SK-N-DZ (cell line): ENCODE data around the gene ARHGEF10L.
"Not testable (repeated sequence)": the region's sequence is repeated elsewhere in the genome, so short reads cannot be mapped to it uniquely, and the experiment has no call there.

ENCODE experiments used
- DNase-seq: peaks from one replicate; pipeline ENCODE4 v3.0.0-alpha.2; 2015; ENCODE audit warnings: low spot score

The ARHGEF10L gene

DNA sequence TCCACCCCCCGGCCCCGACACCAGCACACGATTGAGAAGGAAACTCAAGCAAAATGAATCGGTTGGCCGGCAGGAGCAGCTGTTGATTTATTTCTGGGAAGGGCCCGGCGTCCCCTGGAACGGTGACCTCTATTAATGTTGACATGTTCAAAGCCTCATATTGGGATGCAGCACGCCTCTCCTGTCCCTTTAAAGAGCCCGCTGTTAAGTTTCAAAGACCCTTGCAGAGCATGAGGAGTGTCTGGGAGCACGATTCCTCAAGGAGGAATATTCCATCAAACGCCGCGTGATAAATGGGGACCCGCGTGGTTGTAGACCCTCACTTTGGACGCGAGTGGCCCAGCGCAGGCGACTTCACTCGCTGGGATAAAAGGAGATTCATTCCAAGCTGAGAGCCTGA is 194.2 kb downstream of the ARHGEF10L start:
- DNase-seq = no peak

DNA sequence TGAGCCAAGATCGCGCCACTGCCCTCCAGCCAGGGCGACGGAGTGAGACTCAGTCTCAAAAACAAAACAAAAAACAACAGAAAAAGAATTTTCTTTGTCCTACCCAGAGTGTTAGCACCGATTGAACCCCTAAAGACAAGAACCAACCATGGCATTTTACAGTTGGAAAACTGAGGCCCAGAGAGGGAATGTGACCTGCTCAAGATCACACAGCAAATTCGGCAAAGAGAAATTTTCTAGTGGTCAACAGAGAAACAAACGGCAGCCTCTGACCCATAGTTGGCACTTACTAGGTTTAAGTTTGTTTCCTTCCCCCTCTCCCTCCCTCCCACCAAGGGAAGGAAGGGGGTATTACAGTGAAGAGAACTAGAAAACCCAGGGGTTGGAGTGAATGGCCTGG is 195.1 kb downstream of the ARHGEF10L start:
- no peak for DNase-seq

DNA sequence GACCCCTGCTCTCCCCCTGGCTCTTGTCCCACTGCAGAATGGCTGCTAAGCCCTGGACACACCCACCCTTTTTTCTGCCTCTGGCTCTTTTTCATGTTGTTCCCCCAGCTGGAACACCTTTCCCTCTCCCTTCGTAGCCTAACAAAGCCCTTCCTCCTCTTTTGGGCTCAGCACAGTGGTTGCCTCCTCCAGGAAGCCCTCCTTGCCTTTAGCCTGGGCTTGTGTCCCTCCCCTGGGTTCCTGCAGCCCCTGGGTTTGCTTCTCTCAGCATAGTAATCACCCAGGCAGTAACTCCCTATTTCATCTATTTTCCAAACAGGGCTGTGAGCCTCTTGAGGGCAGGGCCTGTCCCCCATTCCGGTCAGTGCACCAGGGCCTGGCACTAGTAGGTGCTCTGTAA is 195.8 kb downstream of the ARHGEF10L start:
- DNase-seq = no peak

DNA sequence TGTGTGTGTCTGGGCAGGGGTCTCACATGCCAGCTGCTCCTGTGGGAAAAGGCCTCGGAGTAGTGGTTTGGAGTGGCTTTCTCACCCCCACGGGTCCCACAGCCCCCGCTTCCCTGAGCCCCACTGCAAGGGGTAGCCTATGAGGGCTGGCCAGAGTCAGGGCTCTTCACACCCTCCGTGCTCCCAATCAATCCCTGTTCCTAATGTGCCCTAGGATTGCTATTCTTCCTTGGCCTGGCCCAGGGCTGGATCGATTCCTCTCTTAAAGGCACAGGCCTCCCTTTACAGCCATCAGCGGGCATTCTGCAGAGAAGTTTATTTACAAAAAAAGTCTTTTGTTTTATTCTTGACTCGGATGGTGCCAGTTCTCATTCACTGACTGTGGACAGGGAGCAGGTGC is 196.3 kb downstream of the ARHGEF10L start:
- DNase-seq = no peak

DNA sequence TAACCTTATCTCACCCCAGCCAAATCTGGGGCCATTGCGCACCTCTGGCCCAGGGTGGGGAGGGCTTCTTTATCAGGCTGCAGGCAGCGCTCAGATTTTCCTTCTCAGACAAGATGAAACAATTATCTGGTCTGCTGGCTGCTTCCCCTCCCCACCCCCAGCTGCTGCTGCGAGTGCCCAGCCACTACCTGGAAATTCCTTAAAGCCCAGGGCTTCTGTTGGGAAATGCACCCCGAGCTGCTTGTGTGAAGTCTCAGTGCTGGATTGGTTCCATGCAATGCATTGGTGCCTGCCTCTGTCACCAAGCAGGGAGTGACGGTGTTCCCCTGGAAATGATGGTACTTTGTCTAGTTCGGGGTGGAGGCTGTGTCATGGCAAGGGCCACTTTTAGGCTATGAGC is 197.1 kb downstream of the ARHGEF10L start:
- no peak for DNase-seq

DNA sequence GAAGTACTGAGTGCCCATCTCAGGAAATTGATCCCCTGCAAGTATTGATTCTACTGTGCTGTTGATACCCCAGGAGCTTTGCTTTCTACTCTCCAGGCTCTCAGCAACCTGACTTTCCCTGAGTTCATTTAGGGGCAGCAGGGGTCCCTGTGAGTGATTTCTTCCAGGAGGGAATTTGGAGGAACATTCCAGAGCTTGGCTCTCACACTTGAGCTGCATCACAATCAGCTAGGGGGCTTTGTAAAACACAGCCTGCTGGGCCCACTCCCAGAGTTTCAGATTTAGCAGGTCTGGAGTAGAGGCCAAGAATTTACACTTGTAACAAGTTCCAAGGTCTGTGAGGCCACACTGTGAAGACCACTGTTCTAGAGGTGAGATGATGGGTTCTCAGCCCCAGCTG is 199.6 kb downstream of the ARHGEF10L start:
- no peak for DNase-seq

DNA sequence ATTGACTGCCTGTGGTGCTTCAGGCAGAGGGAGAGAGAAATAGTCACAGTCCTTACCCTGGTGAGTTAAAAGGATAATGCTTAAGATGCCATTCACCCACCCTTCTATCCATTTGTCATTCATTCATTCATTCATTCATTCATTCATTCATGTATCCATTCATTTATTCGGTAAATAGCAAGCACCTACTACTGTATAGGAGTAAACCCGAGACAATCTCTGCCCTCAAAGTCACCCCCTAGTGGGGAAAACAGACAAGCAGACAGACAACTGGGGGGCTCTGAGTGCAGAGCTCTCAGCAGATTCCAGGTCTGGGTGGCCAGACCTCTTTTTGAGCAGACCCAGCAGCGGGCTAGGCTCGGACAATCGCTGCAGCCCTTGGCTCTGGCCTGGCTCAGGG is 201.6 kb downstream of the ARHGEF10L start:
- no peak for DNase-seq

DNA sequence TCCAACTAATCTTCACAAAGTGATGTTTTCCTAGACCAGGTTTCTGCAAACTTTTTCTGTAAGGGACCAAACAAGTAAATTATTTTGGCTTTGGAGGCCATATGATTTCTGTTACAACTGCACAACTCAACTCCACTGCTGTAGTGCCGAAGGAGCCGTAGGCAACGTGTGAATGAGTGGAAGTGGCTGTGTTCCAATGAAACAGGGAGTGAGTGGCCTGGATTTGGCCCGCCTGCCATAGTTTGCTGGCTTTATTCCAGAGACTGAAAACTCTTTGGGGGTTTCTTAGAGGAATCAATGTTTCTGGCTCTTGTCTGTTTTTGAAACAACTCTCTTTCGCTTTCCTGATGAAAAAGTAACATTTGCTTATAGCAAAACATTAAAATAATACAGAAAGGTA is 203.1 kb downstream of the ARHGEF10L start:
- DNase-seq = no peak

DNA sequence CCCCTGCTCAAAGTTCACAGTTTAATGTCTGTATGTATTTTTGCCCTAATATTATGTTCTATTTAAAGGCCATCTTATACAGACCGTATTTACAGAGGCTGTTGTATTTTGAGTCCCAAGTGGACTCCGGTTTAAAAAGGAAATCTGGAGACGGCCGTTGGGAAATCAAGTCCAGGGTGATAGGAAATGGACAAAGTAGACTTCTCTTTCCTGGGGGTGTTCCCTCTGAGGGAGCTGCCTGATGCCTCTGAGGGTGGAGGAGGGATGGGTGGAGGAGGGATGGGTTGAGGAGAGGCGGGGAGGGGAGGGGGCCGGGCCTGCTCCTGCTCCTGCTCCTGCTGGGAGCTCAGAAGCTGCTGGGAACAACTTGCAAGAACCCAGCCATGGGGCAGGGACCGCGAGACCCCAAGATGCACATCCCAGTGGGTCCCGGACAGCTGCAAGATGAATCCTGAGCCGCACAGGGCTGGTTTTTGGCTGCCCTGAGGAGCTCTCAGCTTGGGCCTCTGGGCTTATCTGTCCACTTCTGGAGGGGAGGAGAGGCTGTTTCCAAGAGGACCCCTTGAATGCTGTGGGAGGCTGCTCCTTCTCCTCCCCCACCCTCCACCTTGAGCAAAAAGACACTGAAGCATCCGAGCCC is 203.6 kb downstream of the ARHGEF10L start:
- DNase-seq = no peak

DNA sequence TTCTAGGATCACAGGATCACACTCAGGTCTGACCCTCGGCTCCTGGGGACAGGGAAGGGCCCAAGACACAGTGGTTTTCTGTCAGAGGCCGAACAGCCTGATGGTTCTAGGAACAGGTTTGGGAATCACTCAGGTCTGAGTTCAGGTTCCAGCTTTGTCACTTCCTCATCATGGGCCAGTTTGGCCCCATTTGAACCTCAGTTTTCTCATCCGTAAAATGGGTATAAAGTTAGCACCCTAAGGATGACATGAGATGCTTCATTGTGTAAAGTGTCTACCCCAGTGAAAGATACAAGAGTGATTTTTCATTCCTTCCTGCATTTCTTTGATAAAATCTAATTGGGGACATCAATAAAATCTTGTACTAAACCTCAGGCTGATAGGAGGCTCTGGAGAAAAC is 204.4 kb downstream of the ARHGEF10L start:
- no peak for DNase-seq

DNA sequence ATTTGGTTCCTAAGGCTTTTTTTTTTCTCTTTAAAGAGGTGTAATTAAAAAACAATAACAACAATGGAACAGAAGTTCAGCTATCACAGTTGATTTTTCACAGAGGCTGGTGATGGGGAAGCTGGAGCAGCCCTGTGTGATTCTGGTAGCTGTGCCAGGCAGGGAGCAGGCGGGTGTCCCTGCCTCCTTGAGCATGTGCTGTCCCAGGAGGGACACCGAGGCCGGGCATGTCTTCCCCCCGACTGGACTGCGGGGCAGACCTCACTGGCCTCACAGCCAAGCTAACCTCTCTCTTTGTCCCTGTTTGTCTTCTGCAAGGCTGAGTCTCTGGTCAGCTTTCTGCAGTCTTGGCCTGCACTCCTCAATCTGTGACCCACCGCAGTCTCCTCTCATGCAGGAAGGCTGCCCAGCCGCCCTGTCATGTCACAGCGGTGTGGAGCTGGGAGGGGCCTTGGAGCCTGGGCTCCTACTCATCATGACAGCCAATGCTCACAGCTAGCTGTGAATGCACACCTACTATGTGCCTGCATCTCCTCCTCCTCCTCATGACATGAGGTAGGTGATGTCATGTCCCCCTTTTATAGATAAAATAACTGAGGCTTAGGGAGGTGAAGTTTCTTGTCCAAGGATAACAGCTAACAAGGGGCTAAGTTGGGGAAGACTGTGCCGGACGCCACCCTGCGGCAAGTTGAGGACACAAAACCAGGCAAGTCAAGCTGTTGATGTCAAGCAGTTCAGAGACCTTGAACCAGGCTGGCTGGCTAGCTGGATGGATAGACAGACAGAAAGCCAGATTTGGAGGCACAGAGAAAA is 205.4 kb downstream of the ARHGEF10L start:
- DNase-seq = no peak

DNA sequence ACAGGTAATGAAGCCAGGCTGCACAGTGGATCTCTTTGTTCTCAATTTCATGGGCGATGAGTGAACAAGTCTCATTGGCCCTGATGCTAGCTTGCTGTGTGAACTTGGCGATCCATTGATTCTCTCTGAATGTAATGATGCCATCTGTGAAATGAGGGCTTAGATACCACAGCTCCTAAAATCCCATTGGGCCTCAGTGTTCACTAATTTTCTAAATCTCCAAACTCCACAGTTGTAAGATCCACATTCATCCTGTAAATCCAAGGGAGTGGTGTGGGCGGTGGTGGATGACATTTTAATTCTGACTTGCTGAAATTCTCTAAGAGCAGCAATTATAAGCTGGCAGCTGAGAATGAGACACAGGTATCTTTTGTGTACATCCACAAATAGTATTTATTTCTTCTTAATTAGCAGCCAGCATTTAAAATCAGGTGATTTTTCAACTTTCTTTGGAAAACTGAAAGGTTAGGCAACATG is 206.0 kb downstream of the ARHGEF10L start:
- DNase-seq = no peak

DNA sequence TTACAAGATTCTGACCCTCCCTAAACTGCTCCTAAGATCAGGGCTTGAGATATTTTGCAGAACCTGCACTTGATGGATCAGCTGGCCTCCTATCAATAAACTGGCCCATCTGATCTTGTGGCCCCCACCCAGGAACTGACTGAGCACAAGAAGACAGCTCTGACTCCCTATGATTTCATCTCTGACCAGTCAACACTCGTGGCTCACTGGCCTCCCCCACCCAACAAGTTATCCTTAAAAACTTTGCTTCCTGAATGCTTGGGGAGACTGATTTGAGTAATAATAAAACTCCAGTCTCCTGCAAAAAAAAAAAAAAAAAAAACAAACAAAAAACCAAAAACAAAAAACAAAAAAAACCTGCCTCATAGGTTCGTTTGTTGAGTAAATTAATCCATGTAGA is 206.8 kb downstream of the ARHGEF10L start:
- not testable (repeated sequence) for DNase-seq

DNA sequence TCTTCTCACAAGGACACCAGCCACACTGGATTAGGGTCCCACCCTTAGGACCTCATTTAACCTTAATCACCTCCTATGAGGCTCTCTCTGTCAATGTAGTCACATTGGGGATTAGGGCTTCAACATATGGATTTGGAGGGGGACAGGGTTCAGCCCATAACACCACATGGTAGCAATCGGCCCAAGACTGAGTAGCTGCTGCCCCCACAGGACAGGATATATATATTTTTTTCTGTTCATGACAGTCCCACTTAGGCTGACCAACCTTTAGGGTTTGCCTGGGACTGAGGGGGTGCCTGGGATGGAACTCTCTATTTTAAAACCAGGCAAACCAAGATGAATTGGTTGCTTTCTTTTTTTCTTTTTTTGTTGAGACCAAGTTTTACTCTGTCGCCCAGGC is 207.4 kb downstream of the ARHGEF10L start:
- DNase-seq = no peak
